Left lobe of liver (tissue), 2 donors: Measurements from ENCODE around the gene VSIR. TPM values are rescaled to one million over a fixed set of nuclear protein-coding genes. Genes with fewer than 3 reads are reported as not detected.

Experiments used
- ATAC-seq: fragments of 200-7000 bp; cut with Tn5 transposase; one replicate; pipeline ENCODE4 v1.9.1; 2020; ENCODE audit warnings: mild to moderate bottlenecking, moderate library complexity
- DNase-seq: peaks from one replicate; pipeline ENCODE4 v3.0.0-alpha.2; 2020; ENCODE audit warnings: low spot score
- total RNA-seq: library from RNA; stranded (reverse); gene quantifications from one replicate; pipeline ENCODE4 v1.2.1, GENCODE V29; 2021
- donor health status: DM: no; HTN: no; CAD: no; lungs with moderate emphysema.
- donor health status: DM: no; HTN: yes; CAD: no.

VSIR gene
- total RNA-seq, 1 donor from 2014 or later = 7.0 TPM

DNA sequence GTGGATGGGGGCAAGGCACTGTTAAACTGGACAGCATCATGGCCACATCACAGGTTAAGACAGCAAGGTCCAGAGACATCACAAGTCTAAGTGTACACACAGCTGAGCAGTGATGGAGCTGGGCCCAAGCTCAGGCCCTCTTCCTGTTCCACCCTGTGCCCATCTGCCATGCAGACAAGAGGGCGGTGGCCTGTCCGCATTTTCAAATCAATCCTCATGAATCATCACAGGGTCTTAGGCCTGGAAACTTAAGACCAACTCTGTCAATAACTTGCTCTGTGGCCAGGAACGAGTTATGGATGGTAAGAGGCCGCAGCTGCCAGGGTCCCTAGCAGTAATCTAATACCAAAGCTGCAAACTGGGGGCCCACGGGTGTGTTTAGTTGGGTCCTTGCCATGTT lies 56.9 kb downstream of the VSIR start:
- ATAC-seq = no peak
- DNase-seq = no peak

DNA sequence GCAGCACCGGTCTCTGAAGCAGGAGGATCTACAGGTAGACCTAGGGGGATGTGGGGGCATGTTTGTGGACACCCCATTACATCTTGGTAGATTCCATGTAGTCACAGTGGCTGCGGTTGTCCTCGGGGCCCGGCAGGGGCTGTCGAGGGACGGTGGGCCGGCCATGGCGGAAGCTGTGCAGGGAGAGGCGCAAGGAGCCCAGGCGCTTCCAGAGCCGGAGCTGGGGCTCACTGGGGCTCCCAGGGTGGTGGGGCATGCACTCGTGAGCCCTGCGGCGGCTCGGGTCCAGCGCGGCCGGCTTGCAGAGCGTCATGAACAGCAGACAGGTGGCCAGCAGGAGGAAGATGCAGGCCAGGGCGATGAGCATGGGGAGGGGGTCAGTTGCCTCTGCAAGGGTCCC lies 57.5 kb downstream of the VSIR start:
- DNase-seq = no peak

DNA sequence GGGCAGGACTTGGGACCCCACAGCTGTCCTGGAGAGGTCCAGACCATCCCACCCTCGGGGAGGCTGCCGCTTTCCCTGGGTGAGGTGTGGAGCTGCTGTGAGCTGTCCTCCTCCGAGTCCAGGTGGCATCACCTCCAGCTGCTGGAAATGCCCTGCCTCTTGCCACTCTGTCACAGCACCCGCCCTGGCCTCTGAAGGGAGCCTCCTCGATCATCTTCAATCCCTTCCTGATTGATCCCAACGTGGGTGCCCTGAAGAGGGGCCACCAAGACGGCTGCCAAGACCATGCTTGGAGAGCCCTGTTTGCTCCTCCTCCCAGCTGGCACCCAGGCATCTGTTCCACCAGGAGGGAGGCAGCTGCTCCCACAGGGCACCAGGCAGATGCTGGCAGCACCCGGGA lies 58.3 kb downstream of the VSIR start:
- no peak for ATAC-seq
- no peak for DNase-seq

More for the DNA sequence above, 57.5 kb downstream of the VSIR start:
- no peak for ATAC-seq

DNA sequence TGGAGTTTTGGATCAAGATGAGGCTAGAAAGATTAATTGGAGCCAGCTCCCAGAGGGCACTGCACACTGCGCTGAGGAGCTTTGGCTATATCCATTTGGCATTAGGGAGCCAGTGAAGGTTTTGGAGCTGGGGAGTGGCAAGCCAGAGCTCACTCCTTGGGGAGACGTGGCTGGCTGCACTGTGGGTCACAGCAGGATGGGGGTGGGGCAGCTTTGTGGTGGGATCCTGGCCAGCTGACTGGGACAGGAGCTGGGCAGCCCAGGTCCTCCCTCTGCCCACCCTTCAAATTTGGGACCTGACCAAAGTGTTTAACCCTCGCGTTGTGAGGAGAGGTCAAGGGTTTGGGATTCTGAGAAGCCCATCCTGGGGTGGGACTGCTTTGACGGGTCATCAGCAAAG lies 58.7 kb downstream of the VSIR start:
- ATAC-seq = no peak
- no peak for DNase-seq

DNA sequence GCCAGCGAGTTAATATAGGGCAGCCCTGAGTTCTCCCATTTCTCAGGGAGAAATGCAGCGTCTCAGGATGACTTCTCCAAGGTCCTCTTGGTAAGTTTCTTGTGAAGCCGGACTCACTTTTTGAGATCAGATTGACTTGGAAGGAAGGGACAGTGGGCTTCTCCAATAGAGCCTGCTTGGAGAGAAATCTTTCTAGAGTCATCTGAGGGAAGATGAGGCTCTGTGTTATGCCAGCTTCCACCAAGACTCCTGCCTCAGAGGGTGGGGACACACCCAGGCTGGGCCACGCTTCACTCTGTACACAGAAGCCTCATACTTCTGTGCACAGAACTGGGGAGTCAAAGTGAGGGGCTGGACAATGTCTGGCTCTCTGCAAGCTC lies 59.3 kb downstream of the VSIR start:
- ATAC-seq (no peak), DNase-seq (no peak)

DNA sequence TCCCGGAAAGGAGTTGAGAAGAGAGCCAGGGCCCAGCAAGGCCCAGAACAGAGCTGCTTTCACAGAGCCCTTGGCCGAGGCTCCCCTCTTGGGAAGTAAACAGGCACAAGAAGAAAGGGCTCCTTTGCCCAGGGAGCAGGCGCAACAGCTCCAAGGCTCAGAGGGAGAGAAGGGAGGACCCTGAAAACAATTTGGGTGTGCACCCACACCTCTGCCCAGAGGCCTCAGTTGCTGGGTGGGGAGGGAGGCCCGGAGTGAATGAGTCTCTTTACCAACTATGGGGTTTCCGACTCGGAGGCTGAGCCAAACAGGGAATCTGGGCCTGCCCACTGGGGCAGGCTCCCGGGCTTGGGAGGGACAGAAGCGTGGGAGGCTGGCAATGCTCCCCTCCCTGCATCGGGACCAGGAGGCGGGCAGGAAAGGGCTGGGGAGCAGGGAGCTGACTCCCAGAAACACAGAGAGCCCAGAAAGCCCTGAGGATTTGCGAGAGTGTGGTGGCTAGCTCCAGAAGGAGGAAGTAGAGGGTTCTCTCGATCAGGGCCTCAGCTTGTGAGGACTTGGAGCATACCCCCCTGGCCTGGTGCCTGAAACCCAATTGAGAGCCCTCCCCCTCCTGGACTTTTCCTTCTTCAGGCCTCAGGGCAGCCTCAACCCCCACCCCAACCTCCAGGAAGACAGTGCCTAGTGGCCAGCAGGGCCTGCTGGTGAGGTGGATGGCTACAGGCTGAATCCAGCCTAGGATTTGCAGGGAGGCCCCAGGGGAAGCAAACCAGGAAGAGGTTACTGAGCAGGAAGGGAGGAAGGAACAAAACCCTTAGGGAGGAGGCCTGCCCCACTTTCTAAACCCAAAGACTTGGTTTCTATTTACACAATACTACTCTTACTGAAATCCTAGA lies 59.9 kb downstream of the VSIR start:
- ATAC-seq = peak; percentile 37
- DNase-seq = no peak

DNA sequence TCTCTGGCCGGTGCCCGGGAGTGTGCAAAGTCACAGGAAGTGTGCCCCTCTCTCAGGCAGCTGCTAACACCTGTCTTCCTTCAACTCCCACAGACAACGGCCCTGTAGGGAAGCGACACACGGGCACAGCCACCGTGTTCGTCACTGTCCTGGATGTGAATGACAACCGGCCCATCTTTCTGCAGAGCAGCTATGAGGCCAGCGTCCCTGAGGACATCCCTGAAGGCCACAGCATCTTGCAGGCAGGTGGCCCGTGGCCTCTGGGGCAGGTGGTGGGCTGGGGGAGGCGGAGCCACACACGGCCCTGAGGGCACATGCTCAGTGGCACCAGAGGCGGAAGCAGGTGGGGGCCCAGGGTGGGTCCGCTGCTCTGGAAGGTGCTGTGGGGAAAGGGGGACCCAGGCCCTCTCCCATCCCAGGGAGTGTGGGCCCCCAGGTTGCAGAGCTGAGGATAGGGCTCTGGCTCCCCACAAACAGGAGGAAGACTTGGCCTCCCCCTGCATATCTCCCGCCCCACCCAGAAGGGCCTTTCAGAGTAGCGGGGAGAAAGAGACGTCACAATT lies 60.7 kb downstream of the VSIR start:
- ATAC-seq = peak; percentile 5
- DNase-seq = no peak

DNA sequence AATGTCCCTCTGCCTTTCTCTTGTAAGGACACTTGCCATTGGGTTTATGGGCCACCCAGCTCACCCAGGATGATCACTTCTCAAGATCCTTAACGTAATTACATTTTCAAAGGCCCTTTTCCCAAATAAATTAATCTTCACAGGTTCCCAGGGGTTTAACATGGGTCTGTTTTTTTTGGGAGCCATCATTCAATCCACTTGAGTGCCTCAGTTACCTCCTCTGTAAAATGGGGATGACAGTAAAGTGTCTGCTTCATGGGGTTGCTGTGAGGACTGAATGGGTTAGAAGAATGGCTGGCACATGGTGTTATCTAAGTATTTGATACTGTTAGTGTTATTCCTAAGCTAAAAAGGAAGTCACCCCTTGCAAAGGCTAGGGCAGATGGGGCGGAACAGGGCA lies 61.1 kb downstream of the VSIR start:
- no peak for ATAC-seq

DNA sequence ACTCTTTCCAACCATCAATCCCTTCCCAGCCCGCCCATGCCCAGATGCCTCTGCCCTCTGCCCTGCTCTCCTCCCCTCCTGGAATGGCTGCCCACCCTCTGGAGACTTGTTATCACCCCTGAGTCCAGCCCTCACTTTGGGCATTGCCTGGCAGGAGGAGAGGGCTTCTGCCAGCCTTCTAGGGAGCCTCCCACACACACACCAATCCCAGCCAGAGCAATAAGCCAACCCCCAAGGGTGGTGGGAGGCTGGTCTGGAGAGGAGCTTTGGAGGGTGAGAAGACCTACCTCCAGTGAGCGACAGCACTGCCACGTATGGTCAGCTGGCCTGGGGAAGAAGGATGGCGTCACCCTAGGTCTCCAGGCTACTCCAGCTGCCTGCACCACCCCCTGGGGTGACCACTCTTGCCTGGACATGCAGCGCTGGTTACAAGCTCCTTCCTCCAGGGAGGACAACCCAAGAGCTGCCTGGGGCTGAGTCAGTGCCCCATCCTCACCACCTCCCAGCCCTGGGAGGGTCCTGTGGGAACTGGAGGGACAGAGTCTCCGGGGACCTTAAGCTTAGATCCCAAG lies 62.2 kb downstream of the VSIR start:
- DNase-seq (no peak), ATAC-seq (no peak)

More for the DNA sequence above, 61.1 kb downstream of the VSIR start:
- DNase-seq = no peak

DNA sequence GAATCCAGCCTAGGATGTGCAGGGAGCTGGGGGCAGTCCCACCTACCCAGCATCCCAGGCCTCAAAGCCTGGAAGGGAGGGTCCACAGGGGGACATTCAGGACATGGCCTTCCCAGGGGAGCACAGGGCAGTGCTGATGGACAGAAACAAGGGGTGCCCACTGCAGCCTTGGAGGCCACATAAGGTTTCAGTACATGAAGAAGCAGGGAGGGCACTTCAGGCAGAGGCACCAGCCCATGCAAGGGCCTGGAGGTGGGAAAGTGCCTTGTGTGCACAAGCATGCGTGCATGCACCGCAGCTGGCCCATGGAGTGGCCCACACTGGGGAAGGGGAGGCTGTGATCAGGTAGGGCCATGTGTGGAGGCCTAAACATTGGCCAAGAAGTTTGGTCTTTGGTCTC lies 62.8 kb downstream of the VSIR start:
- no peak for DNase-seq
- ATAC-seq = no peak

DNA sequence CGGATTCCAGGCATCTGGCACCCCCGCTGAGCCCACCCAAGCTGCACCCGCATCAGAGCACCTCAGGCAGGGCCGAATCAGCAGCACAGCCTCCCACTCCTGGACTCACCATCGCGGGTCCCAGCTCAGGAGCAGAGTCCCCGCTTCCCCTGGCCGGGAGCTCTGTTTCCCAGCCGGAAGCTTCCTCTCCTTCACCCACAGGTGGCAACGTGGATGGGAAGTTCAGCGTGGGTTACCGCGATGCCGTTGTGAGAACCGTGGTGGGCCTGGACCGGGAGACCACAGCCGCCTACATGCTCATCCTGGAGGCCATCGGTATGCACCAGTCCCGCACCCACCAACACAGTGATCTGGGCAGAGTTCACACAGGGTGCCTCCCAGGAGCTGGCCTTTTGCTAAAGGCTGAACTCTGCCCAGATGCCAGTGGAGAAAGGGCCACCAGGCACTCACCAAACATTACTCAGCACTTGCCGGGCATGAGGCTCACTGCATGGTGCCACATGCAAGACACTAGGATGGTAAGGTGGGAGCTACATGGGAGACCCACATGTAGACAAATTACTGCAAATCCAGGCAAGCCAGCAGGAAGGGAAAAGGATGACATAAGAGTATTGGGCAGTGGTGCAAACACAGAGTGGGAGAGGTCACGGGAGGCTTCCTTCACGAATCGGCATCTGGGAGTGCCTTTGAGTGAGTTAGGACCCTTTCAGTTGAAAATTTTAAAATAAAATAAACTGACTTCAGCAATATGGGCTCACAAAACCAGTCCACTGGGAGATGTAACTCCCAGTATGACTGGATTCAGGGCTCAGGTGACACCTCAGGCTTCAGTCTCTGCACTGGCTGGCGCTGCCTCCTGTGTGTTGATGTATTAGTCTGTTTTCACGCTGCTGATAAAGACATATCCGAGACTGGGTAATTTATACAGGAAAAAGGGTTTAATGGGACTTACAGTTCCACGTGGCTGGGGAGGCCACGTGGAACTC lies 64.1 kb downstream of the VSIR start:
- ATAC-seq (peak; percentile 72), DNase-seq (no peak)

DNA sequence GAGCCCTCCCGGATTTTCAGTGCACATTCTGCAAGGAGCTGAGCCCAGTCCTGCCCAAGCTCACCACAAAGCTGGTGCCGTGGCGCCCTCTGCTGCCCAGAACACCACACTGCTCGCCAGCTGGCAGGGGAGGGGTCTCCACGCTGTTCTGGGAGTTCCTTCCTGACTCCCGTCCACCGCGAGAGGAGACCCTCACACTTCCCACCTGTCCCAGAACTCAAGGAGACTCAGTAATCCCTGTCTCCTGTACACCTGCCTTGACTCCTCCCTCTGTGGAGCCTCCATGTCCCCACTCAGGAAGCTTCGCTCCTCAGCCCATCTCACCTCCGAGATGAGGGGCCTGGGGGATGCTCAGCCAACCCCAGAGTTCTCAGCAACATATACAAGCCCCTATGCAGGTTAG lies 65.0 kb downstream of the VSIR start:
- ATAC-seq (peak; percentile 67), DNase-seq (no peak)

DNA sequence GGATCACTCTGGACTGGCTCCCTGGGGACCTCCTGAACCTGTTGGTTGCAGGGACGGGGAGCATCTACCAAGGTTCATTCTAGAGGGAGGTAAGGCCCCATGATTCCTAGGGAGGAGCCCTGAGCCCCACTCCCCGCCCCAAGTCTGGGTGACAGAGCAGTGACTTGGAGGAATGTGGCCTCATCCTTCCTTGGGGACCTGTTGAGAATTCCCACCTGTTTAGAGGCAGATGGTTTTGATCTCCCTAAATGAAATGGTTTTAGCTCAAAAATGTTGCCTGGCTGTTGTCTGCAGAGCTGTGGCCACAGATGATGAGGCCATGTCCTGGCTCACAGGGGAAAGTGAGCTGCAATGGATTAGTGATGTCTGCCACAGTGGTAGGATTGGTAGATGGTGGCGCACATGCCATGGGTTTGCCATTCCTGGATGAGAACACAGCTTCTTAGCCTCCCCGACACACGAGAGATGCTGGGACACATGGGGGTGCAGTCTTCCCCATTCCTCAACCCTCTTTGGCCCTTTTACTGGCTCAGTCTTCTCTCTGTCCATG lies 66.0 kb downstream of the VSIR start:
- ATAC-seq (no peak), DNase-seq (no peak)

DNA sequence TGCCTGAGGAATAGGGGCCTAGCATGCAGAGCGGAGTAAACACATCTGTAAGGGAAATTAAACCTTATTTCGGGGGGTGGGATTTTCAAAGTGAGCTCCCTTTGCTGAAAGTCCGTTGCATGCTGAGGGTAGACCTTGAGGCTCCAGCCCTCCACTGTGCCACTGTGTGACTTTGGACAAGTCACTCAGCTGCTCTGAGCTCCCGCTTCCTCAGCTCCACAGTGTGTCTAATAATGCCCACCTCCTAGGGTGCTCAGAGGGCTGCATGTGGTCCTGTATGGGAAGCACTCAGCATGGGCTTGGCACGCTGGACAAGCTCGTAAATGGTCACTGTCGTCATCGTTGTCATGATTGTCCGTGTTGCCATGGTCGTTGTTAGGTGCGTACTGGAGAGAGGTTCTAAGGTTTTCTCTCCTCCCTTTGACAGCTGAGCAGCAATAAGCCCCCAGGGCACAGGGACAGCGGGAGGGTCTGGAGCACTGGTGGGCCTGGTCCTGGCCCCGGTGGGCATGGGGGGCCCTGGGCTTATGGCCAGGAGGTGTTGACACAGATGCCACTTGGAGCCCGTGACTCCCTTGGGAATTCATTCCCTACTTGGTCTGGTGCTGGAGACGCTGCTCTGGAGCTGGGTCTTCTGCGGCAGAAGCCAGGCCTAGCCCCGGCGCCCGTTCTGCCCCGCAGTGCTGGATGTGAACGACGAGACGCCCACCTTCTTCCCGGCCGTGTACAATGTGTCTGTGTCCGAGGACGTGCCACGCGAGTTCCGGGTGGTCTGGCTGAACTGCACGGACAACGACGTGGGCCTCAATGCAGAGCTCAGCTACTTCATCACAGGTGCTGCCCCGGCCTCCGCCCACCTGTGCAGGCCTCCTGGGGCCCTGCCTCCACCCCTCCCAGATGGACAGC lies 66.9 kb downstream of the VSIR start:
- DNase-seq (no peak), ATAC-seq (no peak)

DNA sequence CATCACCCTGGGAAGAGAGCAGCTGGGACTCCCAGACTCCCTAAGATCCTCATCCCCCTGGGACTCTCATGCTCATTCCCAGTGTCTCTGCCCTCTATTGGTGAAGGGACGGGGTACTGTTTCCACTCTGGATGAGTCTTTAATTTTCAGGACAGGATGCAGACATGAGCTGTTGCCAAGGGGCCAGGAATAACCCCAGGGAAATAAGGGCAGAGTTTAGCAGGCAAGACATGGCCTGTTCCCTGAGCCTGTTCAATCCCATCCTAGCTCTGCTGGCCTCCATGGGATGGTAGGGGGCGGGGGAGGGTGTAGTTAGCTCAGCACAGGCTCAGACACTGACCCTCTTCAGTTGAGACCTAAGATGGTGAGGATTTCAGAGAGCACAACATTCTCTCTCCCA lies 67.7 kb downstream of the VSIR start:
- DNase-seq (no peak), ATAC-seq (no peak)

DNA sequence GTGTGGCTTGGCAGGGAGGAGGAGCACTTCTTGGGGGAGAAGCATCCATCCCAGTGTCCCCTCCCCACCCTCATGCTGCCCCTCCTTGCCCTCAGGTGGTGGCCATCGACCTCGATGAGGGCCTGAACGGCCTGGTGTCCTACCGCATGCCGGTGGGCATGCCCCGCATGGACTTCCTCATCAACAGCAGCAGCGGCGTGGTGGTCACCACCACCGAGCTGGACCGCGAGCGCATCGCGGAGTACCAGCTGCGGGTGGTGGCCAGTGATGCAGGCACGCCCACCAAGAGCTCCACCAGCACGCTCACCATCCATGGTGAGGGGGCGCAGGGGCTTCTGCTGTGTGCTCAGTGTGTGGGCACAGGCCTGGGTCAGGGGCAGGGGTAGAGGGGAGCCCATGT lies 68.5 kb downstream of the VSIR start:
- DNase-seq = no peak
- ATAC-seq = no peak

DNA sequence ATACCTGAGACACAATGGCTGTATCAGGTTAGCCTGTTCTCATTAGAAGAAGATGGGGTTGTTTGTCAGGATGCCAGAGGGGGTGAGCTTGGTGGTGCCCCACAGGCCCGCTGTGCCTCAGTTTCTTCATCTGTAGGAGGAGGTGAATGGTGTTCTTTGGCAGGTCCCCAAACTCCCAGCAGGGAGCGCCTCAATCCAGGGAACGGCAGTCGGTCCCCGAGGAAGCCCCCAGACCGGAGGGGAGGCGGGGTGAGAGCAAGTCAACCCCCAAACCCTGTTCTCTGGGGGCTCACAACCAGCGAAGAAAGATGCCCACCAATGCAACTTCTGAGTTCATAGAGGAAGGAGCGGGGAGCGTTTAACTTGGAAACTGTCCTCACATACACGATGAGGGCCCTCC lies 69.7 kb downstream of the VSIR start:
- no peak for DNase-seq

DNA sequence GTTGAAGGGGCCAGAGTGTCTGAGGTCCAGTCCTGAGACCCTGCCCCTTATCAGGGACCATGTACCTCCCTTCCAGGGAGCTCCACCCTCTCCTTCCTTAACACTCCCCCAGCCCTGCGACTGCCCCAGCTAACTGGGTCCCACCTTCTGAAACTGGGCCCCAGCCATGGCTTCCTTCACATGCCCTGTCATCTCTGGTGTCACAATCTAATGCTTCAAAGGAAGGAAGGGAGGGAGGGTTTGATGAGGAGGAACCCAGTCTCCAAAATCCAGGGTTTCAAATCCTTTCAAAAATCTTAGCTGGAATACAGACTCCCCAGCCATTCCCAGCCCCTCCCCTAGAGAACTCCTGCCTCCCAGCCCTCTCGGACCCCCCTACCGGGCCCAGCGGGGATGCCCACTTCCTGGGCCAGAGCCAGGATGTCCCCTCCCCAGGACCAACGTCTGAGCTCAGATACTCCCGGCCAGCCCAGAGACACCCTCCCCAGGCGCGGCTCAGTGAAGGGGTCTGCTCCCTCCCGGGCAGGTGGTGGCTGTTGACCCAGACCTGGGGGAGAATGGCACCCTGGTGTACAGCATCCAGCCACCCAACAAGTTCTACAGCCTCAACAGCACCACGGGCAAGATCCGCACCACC lies 71.7 kb downstream of the VSIR start:
- DNase-seq (no peak), ATAC-seq (no peak)

More for the DNA sequence above, 69.7 kb downstream of the VSIR start:
- no peak for ATAC-seq

DNA sequence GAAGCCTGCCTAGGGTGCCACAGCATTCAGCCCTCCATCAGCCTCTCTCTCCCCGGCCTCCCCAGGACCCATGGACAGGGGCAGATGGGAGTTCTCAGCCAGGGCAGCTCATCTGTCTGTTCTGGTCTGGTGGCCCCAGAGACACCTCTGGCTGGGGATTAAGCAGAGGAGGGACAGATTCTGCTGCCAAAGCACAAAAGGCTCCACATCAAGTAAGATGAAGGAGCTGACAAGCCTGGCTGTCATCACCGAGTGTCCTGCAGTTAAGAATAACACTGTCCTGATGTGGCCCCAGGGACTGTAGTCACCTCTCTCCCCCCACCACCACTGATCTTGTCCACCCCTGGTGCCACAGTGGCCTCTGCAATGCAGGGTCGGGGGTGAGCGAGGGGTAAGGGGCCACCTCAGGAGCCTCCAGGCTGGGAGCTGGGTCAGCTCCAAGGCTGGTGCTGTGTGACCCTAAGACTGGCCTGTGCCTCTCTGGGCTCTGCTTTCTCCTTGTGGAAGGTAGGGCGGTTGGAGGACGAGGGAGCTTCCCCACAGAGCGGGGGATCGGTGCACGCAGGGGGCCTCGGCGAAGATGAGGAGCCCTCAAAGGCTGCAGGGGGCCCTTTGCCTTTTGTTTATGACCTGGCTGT lies 72.5 kb downstream of the VSIR start:
- no peak for ATAC-seq
- no peak for DNase-seq
